Activated CD4-positive, alpha-beta memory T cell treated with anti-CD3 and anti-CD28 coated beads, Interleukin-2, amount 10 ng/mL, durations not matched to agents 7 days and 5 days (primary cell): ENCODE data around the gene EGR4. TPM values are rescaled to one million over a fixed set of nuclear protein-coding genes. Genes with fewer than 3 reads are reported as not detected.

Experiments used
- CTCF ChIA-PET: fragments of 350-600 bp; sonication (Branson Sonifier 250); formaldehyde crosslinking; loops from one replicate; lab custom pipeline; 2021; ENCODE audit warnings: antibody characterized with exemption, inconsistent platforms; lab: Charles Lee
- POLR2A ChIA-PET: fragments of 350-600 bp; sonication (Branson Sonifier 250); formaldehyde crosslinking; loops from one replicate; lab custom pipeline; 2021; ENCODE audit warnings: antibody characterized with exemption; lab: Charles Lee
- DNase-seq: peaks from one replicate; pipeline ENCODE4 v3.0.0-alpha.2; 2020
- H3K27ac Mint-ChIP-seq: one replicate; pipeline ENCODE4 v1.8.0; 2021; ENCODE audit warnings: mild to moderate bottlenecking, mixed read lengths
- H3K27me3 Mint-ChIP-seq: one replicate; pipeline ENCODE4 v1.8.0; 2021; ENCODE audit warnings: mixed read lengths
- H3K36me3 Mint-ChIP-seq: one replicate; pipeline ENCODE4 v1.8.0; 2021; ENCODE audit warnings: low read depth, mixed read lengths
- H3K4me1 Mint-ChIP-seq: one replicate; pipeline ENCODE4 v1.8.0; 2021; ENCODE audit warnings: mixed read lengths
- H3K4me3 Mint-ChIP-seq: one replicate; pipeline ENCODE4 v1.8.0; 2021; ENCODE audit warnings: mild to moderate bottlenecking, mixed read lengths
- H3K9me3 Mint-ChIP-seq: one replicate; pipeline ENCODE4 v1.8.0; 2021; ENCODE audit warnings: mixed read lengths
- total RNA-seq, 2 experiments: library from RNA; stranded (reverse); gene quantifications; one replicate each; pipeline ENCODE4 v1.2.3, GENCODE V29; 2021

The EGR4 gene
- total RNA-seq, 2 experiments from 2014 or later = not detected

GRCh38 chr2:73285159-73285739 lies 8.1 kb downstream of the EGR4 start:
- H3K9me3 Mint-ChIP-seq = no peaks in the 10 kb centered on the region
- ChIA-PET CTCF (interaction anchor here (1.1 to 1.2 kb wide), 2 partner anchors 50 to 108 kb away, joined by 3 to 5 read pairs; no protein-coding TSS in a partner anchor), POLR2A (interaction anchor here (0.5 to 1.9 kb wide), 2 partner anchors 51 to 100 kb away, joined by 3 to 9 read pairs; partner anchors contain the start of genes ALMS1, CCT7 and PRADC1)
- no peak overlapping the region for H3K27ac Mint-ChIP-seq
- H3K27me3 Mint-ChIP-seq = peaks cover 26% of the 10 kb centered on the region
- peak overlapping the region; percentile 53 for H3K4me3 Mint-ChIP-seq
- H3K4me1 Mint-ChIP-seq = peaks cover 20% of the 10 kb centered on the region
- DNase-seq = no peak
- peaks cover 3% of the 10 kb centered on the region for H3K36me3 Mint-ChIP-seq

- peaks cover 20% of the 10 kb centered on the region for H3K4me1 Mint-ChIP-seq
- peaks cover 20% of the 10 kb centered on the region for H3K27me3 Mint-ChIP-seq
- POLR2A ChIA-PET = interaction anchor here (0.5 to 1.9 kb wide), 2 partner anchors 51 to 101 kb away, joined by 3 to 9 read pairs; partner anchors contain the start of genes ALMS1, CCT7 and PRADC1
- no peak within 1 kb of the TSS for H3K27ac Mint-ChIP-seq
- peak; percentile 72 for DNase-seq
- no peaks in the 10 kb centered on the region for H3K9me3 Mint-ChIP-seq
- peaks cover 5% of the 10 kb centered on the region for H3K36me3 Mint-ChIP-seq
- CTCF ChIA-PET = interaction anchor here (1.0 kb wide), 1 partner anchor 9 kb away, joined by 3 read pairs; no protein-coding TSS in a partner anchor
- peak within 1 kb of the TSS; percentile 76 for H3K4me3 Mint-ChIP-seq
Measured at GRCh38 chr2:73284296-73285158, 8.8 kb downstream of the EGR4 start, which contains the start of gene FBXO41. TSS of gene FBXO41 (minus strand) at chr2:73284478. CDS start at chr2:73269630, 14,848 bp downstream.

GRCh38 chr2:73283545-73284295 lies 9.6 kb downstream of the EGR4 start:
- Mint-ChIP-seq H3K4me1 (peaks cover 20% of the 10 kb centered on the region), H3K9me3 (no peaks in the 10 kb centered on the region), H3K4me3 (peak overlapping the region; percentile 76), H3K27me3 (peaks cover 13% of the 10 kb centered on the region), H3K27ac (no peak overlapping the region), H3K36me3 (peaks cover 5% of the 10 kb centered on the region)
- ChIA-PET POLR2A (interaction anchor here (1.9 kb wide), 1 partner anchor 50 kb away, joined by 9 read pairs; the partner anchor contains the start of genes CCT7 and PRADC1), CTCF (interaction anchor here (1.0 kb wide), 1 partner anchor 10 kb away, joined by 3 read pairs; no protein-coding TSS in a partner anchor)
- DNase-seq = no peak

- no peak for DNase-seq
- Mint-ChIP-seq H3K27ac (no peak overlapping the region), H3K36me3 (peaks cover 5% of the 10 kb centered on the region), H3K27me3 (peaks cover 7% of the 10 kb centered on the region), H3K4me1 (peaks cover 20% of the 10 kb centered on the region), H3K4me3 (peak overlapping the region; percentile 76), H3K9me3 (no peaks in the 10 kb centered on the region)
- POLR2A ChIA-PET = no interaction called here
- CTCF ChIA-PET = interaction anchor here (0.5 kb wide), 1 partner anchor 71 kb away, joined by 3 read pairs; no protein-coding TSS in a partner anchor
Measured at GRCh38 chr2:73282924-73283544, 10.3 kb downstream of the EGR4 start.

GRCh38 chr2:73281244-73281643 lies 12.1 kb downstream of the EGR4 start:
- POLR2A ChIA-PET = no interaction called here
- H3K9me3 Mint-ChIP-seq = no peaks in the 10 kb centered on the region
- H3K27me3 Mint-ChIP-seq = no peaks in the 10 kb centered on the region

GRCh38 chr2:73279852-73280251 lies 13.5 kb downstream of the EGR4 start:
- peaks cover 5% of the 10 kb centered on the region for H3K36me3 Mint-ChIP-seq
- DNase-seq = no peak
- H3K9me3 Mint-ChIP-seq = no peaks in the 10 kb centered on the region
- H3K4me1 Mint-ChIP-seq = peaks cover 11% of the 10 kb centered on the region
- ChIA-PET CTCF (interaction anchor here (1.0 to 3.2 kb wide), 2 partner anchors 9 to 11 kb away, joined by 3 to 15 read pairs; no protein-coding TSS in a partner anchor), POLR2A (interaction anchor here (1.0 kb wide), 1 partner anchor 11 kb away, joined by 4 read pairs; no protein-coding TSS in a partner anchor)
- no peak overlapping the region for H3K27ac Mint-ChIP-seq
- H3K4me3 Mint-ChIP-seq = no peak overlapping the region
- no peaks in the 10 kb centered on the region for H3K27me3 Mint-ChIP-seq

More at GRCh38 chr2:73281244-73281643, 12.1 kb downstream of the EGR4 start:
- no peak for DNase-seq
- no peak overlapping the region for H3K27ac Mint-ChIP-seq
- CTCF ChIA-PET = interaction anchor here (3.2 kb wide), 1 partner anchor 10 kb away, joined by 15 read pairs; no protein-coding TSS in a partner anchor
- peaks cover 20% of the 10 kb centered on the region for H3K4me1 Mint-ChIP-seq
- no peak overlapping the region for H3K4me3 Mint-ChIP-seq
- H3K36me3 Mint-ChIP-seq = peaks cover 5% of the 10 kb centered on the region

- H3K27me3 Mint-ChIP-seq = no peaks in the 10 kb centered on the region
- no peak for DNase-seq
- peaks cover 3% of the 10 kb centered on the region for H3K36me3 Mint-ChIP-seq
- no peak overlapping the region for H3K27ac Mint-ChIP-seq
- H3K9me3 Mint-ChIP-seq = no peaks in the 10 kb centered on the region
- H3K4me1 Mint-ChIP-seq = peaks cover 20% of the 10 kb centered on the region
- ChIA-PET CTCF (interaction anchor here (2.2 kb wide), 1 partner anchor 17 kb away, joined by 7 read pairs; no protein-coding TSS in a partner anchor), POLR2A (interaction anchor here (2.8 kb wide), 1 partner anchor 37 kb away, joined by 14 read pairs; the partner anchor contains the start of gene CCT7)
- no peak overlapping the region for H3K4me3 Mint-ChIP-seq
Measured at GRCh38 chr2:73272270-73272669, 21.1 kb downstream of the EGR4 start.

- Mint-ChIP-seq H3K4me1 (peaks cover 24% of the 10 kb centered on the region), H3K27ac (no peak overlapping the region)
- CTCF ChIA-PET = no interaction called here
Measured at GRCh38 chr2:73269686-73270465, 23.5 kb downstream of the EGR4 start.

GRCh38 chr2:73268830-73269685 lies 24.3 kb downstream of the EGR4 start:
- H3K36me3 Mint-ChIP-seq = peaks cover 3% of the 10 kb centered on the region
- H3K27me3 Mint-ChIP-seq = no peaks in the 10 kb centered on the region
- H3K27ac Mint-ChIP-seq = no peak overlapping the region
- ChIA-PET CTCF (interaction anchor here (1.0 to 1.6 kb wide), 2 partner anchors 21 to 57 kb away, joined by 4 to 9 read pairs; no protein-coding TSS in a partner anchor), POLR2A (interaction anchor here (0.7 to 2.1 kb wide), 3 partner anchors 35 to 198 kb away, joined by 3 to 18 read pairs (median 3); partner anchors contain the start of genes CCT7 and PRADC1)
- no peaks in the 10 kb centered on the region for H3K9me3 Mint-ChIP-seq
- H3K4me3 Mint-ChIP-seq = peak overlapping the region; percentile 41
- DNase-seq = peak; percentile 84
- H3K4me1 Mint-ChIP-seq = peaks cover 24% of the 10 kb centered on the region

More at GRCh38 chr2:73269686-73270465, 23.5 kb downstream of the EGR4 start:
- no peak for DNase-seq
- POLR2A ChIA-PET = interaction anchor here (1.5 kb wide), 1 partner anchor 12 kb away, joined by 5 read pairs; no protein-coding TSS in a partner anchor
- peak overlapping the region; percentile 65 for H3K4me3 Mint-ChIP-seq
- H3K36me3 Mint-ChIP-seq = peaks cover 3% of the 10 kb centered on the region
- no peaks in the 10 kb centered on the region for H3K27me3 Mint-ChIP-seq
- H3K9me3 Mint-ChIP-seq = no peaks in the 10 kb centered on the region

GRCh38 chr2:73268366-73268829 lies 24.9 kb downstream of the EGR4 start:
- ChIA-PET POLR2A (interaction anchor here (0.7 to 2.1 kb wide), 3 partner anchors 34 to 197 kb away, joined by 3 to 18 read pairs (median 3); partner anchors contain the start of genes CCT7 and PRADC1), CTCF (interaction anchor here (1.0 to 1.6 kb wide), 2 partner anchors 22 to 56 kb away, joined by 4 to 9 read pairs; no protein-coding TSS in a partner anchor)
- no peak for DNase-seq
- Mint-ChIP-seq H3K4me1 (peaks cover 24% of the 10 kb centered on the region), H3K4me3 (peak overlapping the region; percentile 16), H3K9me3 (no peaks in the 10 kb centered on the region), H3K36me3 (peaks cover 4% of the 10 kb centered on the region), H3K27ac (peak overlapping the region; percentile 1), H3K27me3 (no peaks in the 10 kb centered on the region)
